HUES6 (cell line): ENCODE data around the gene SIRT5.

Experiments used
- H3K27ac ChIP-seq: 2 replicates; pipeline ENCODE4 v1.7.0; 2013; ENCODE audit warnings: low read depth, mild to moderate bottlenecking, low read length, inconsistent platforms
- H3K27me3 ChIP-seq: 2 replicates; pipeline ENCODE4 v1.6.1; 2013; ENCODE audit warnings: low read length; ENCODE audit not compliant: control insufficient read depth, insufficient read depth
- H3K36me3 ChIP-seq: 2 replicates; pipeline ENCODE4 v1.6.1; 2013; ENCODE audit warnings: low read length; ENCODE audit not compliant: control insufficient read depth, insufficient read depth
- H3K4me1 ChIP-seq: 2 replicates; pipeline ENCODE4 v1.6.1; 2013; ENCODE audit warnings: low read length; ENCODE audit not compliant: control insufficient read depth, insufficient read depth
- H3K4me3 ChIP-seq: 2 replicates; pipeline ENCODE4 v1.5.1; 2013; ENCODE audit warnings: low read depth, low read length
- H3K9ac ChIP-seq: one replicate; pipeline ENCODE4 v1.6.1; 2013; ENCODE audit warnings: mild to moderate bottlenecking, low read length
- H3K9me3 ChIP-seq: 2 replicates; pipeline ENCODE4 v1.6.1; 2013; ENCODE audit warnings: low read depth, low read length; ENCODE audit not compliant: control insufficient read depth, insufficient read depth

The SIRT5 gene

DNA sequence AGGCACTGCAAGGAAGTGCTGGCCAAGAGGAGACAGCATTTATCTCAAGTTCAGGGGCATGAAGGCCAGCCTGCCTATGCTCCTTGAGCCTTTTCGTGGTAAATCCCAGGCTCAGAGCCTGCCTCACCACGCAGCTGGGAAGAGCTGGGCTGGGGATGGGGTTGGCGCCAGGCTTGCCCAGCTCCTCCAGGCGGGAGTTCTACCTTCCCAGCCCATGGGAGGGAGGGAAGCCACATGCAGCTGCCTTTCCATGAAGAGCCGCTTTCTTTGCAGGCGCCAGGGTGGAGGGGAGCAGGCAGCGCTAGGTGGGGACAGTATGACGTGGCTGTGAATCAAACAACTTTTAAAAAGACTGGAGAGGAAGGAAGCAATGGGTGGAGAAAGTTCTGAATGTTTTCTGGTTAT lies 19.5 kb upstream of the SIRT5 start:
- H3K9ac ChIP-seq = no peak overlapping the region
- no peak overlapping the region for H3K27ac ChIP-seq
- H3K36me3 ChIP-seq = no peaks in the 10 kb centered on the region

DNA sequence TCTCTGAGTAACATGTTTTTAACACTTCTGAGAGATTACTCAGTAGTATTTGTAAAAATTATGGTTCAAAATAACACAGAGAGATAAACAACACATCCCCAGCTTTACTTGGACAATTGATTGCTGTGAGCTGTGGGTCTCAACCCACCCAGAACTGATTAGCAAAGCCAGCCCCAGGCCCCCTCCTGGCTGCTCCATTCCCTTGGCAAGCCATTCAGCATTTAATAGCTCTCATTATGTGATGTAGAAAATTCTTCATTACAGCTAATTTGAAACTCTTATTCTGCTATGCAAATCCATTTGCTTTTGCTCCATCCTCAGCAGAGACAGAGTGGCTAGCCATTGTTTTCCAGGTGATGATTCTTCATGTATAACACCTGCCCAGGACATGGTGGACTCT lies 16.6 kb upstream of the SIRT5 start:
- no peaks in the 10 kb centered on the region for H3K9me3 ChIP-seq
- H3K36me3 ChIP-seq = no peaks in the 10 kb centered on the region
- H3K27ac ChIP-seq = no peak overlapping the region
- no peak overlapping the region for H3K9ac ChIP-seq
- H3K27me3 ChIP-seq = no peaks in the 10 kb centered on the region
- H3K4me3 ChIP-seq = no peak overlapping the region
- H3K4me1 ChIP-seq = peaks cover 20% of the 10 kb centered on the region

More for the DNA sequence above, 19.5 kb upstream of the SIRT5 start:
- no peaks in the 10 kb centered on the region for H3K27me3 ChIP-seq
- H3K4me1 ChIP-seq = peaks cover 16% of the 10 kb centered on the region
- H3K9me3 ChIP-seq = no peaks in the 10 kb centered on the region
- H3K4me3 ChIP-seq = no peak overlapping the region

DNA sequence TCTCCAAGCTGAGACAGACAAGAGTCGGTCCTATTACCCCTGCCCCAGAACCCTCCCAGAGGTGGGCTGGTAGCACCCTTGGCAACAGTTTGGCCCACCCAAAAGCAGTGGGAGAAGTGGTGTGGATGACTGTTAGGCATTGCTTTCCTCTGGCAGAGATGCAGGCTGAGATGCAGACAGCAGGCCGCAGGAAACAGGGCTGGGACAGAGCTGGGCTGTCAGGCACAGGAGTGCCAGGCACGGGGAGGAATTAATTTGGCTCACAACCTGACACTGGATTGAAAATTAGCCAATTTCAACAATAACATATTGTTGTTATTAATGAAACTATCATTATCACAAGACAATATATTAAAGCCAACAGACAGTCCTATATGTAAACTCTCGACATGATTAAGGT lies 15.7 kb upstream of the SIRT5 start:
- Histone ChIP-seq H3K4me1 (peaks cover 20% of the 10 kb centered on the region), H3K36me3 (no peaks in the 10 kb centered on the region), H3K27me3 (no peaks in the 10 kb centered on the region), H3K9ac (no peak overlapping the region), H3K27ac (no peak overlapping the region), H3K9me3 (no peaks in the 10 kb centered on the region), H3K4me3 (no peak overlapping the region)

DNA sequence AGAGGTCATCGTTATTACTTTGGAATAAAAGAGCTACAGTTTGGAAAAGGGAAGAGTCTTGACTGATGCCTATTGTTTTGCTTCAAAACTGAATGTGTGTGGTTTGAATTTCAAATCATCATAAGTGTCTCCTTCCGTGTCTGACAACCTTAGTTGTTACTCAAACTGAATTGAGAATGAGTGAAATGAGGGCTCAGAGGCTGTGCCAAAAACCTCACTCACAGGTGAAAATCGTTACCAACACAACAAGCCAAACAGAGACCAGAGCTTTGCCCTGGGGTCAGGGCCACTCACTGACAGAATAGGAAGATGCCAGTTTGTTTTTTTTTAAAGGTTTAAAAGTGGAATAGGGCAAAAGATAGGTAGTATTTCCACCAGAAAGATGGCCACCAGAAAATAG lies 15.2 kb upstream of the SIRT5 start:
- Histone ChIP-seq H3K27me3 (no peaks in the 10 kb centered on the region), H3K4me3 (no peak overlapping the region), H3K27ac (no peak overlapping the region), H3K36me3 (no peaks in the 10 kb centered on the region), H3K4me1 (peaks cover 20% of the 10 kb centered on the region), H3K9ac (no peak overlapping the region), H3K9me3 (no peaks in the 10 kb centered on the region)

DNA sequence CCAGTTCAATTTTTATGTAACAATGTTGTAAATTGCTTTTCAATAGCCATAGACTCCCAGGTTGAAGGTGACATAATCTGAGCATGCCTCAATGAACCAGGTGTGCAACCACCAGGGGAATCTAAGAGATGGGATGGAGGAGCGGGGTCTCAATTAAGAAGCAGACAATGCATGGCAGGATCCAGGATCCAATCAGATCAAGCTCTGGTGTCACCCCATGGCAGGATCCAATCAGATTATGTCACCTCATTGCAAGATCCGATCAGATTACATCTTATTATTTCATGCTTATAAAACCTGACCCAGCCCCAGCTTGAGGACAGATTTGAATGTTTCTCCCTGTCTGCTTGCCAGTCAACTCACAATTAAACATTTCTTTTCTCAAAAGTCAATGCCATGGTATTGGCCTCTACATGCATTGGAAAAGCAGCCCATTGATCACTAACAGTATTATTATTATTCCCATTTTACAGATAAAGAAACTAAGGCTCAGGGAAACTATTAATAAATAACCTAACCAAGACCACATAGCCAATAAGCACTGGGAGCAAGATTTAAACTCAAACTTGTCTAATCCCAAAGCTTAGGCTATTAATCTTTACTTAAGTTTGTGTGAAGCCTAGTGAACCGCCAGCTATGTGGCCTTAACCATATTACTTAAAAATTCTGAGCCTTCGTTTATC lies 14.3 kb upstream of the SIRT5 start:
- H3K4me3 ChIP-seq = no peak overlapping the region
- no peaks in the 10 kb centered on the region for H3K27me3 ChIP-seq
- H3K9ac ChIP-seq = no peak overlapping the region
- H3K4me1 ChIP-seq = peaks cover 12% of the 10 kb centered on the region
- no peaks in the 10 kb centered on the region for H3K9me3 ChIP-seq
- H3K27ac ChIP-seq = no peak overlapping the region
- no peaks in the 10 kb centered on the region for H3K36me3 ChIP-seq

DNA sequence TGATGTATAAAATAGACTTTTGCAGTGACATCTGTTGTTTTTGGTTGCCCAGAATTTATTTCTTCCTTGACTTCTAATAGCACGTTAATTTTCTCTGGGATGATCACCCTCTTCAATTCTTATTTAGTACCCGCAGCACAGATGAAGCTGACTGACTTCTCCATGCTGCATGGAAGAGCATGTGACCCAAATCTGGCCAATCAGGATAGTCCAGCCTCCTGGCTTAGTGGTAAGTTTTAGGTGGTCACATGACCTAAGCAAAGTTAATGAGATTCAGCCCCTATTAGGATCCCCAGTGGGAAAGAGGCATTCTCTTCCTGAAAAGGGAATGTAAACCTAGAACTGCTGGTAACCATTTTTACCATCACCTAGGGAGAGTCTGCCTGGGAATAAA lies 13.8 kb upstream of the SIRT5 start:
- H3K4me3 ChIP-seq = no peak overlapping the region
- H3K9me3 ChIP-seq = no peaks in the 10 kb centered on the region
- H3K4me1 ChIP-seq = peaks cover 6% of the 10 kb centered on the region
- H3K27me3 ChIP-seq = no peaks in the 10 kb centered on the region
- H3K9ac ChIP-seq = no peak overlapping the region
- H3K36me3 ChIP-seq = no peaks in the 10 kb centered on the region
- no peak overlapping the region for H3K27ac ChIP-seq

DNA sequence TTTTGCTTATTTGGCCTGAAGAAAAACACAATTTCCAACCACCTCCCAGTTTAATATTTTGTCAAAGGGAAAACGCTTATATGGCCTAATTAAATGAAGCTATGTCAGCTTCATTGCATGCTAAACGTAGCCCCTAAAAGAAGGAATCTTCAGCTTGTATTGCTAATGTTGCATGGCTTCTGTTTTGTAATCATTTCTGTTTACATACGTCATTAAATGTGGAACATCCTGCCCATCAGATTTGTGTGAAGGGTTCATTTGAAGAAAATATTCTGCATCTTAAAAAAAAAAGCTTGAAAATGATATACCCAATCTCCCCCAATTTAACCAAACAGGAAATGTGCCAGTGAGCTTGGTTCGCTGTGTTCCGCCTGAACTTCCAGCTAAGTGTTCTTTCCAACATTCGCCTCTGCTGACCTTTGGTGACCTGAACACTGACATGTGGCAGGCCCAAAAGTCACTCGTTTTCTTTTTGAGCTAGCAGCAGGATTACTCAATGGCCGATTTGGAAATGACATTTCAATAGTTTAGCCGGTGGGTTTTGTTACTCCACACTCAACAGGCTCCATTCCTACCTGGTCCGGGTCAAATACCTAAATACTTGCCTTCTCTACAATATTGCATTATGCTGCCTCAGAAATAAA lies 12.7 kb upstream of the SIRT5 start:
- H3K9ac ChIP-seq = no peak overlapping the region
- peaks cover 4% of the 10 kb centered on the region; the same call in 1 of the 2 replicates for H3K4me1 ChIP-seq
- H3K27me3 ChIP-seq = no peaks in the 10 kb centered on the region
- H3K36me3 ChIP-seq = no peaks in the 10 kb centered on the region
- no peak overlapping the region for H3K4me3 ChIP-seq
- no peaks in the 10 kb centered on the region for H3K9me3 ChIP-seq
- no peak overlapping the region for H3K27ac ChIP-seq

DNA sequence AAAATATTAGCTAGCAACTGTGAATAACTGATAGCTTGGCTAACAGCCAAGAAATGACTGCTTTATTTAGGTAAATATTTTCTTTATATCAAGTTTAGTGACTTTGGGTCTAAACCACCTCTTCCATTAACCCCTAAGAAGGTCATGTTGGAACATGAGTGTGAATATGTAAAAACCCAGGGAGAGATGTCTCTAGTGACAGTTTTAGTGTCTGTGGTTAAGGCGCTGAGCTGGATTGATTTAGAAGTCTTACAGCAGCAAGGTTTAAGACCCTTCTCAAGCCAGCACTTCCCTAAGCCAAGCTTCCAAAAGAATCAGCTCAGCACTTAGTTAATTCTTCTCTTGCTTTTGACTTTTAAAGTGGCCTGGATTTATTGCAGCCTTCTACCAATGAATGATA lies 11.4 kb upstream of the SIRT5 start:
- Histone ChIP-seq H3K36me3 (no peaks in the 10 kb centered on the region), H3K9me3 (no peaks in the 10 kb centered on the region), H3K27me3 (no peaks in the 10 kb centered on the region), H3K4me3 (no peak overlapping the region), H3K4me1 (peaks cover 4% of the 10 kb centered on the region; the same call in 1 of the 2 replicates), H3K9ac (no peak overlapping the region), H3K27ac (no peak overlapping the region)

DNA sequence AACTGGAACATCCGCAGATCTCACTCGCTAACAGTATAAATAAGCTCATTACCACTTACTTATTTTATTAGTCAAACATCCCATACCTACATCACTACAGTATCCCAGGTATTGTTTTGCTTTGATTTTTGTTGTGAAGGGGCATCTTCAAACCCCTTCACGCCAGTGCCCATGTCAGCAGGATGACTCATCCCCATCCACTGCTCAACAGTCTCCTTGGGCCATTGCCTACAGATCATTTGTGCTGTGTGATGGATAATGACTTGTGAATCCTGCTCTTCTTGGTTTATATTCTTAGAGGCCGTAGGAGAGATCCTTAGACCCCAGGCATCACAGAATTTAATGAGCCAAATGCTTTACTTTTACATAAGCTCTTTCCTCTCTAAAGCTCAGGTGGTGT lies 8.5 kb upstream of the SIRT5 start:
- no peak overlapping the region for H3K9ac ChIP-seq
- no peaks in the 10 kb centered on the region for H3K27me3 ChIP-seq
- H3K36me3 ChIP-seq = no peaks in the 10 kb centered on the region
- H3K9me3 ChIP-seq = no peaks in the 10 kb centered on the region
- no peak overlapping the region for H3K4me3 ChIP-seq
- H3K4me1 ChIP-seq = peaks cover 5% of the 10 kb centered on the region; the same call in 1 of the 2 replicates
- no peak overlapping the region for H3K27ac ChIP-seq

DNA sequence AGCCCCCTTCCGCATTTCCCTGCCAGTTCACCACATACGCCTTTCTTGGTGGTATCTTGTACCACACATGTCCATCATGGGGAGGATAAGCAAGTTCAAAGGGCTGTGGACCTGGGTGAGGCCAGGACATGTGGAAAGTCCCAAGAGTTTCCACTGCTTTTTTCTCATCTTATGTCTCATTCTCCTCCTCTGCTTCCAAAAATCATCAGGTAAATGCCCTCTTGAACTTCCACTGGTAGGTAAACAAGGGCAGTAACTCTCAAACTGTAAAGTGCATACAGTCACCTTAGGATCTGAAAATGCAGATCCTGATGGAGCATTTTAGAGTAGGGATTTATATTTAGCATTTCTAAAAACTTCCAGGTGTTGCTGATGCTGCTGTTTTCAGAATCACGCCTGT lies 7.9 kb upstream of the SIRT5 start:
- Histone ChIP-seq H3K36me3 (no peaks in the 10 kb centered on the region), H3K9me3 (no peaks in the 10 kb centered on the region), H3K27ac (no peak overlapping the region), H3K9ac (no peak overlapping the region), H3K4me1 (0 out of 2 replicates have a peak, but pooled peaks cover 3% of the 10 kb centered on the region), H3K4me3 (no peak overlapping the region), H3K27me3 (no peaks in the 10 kb centered on the region)

DNA sequence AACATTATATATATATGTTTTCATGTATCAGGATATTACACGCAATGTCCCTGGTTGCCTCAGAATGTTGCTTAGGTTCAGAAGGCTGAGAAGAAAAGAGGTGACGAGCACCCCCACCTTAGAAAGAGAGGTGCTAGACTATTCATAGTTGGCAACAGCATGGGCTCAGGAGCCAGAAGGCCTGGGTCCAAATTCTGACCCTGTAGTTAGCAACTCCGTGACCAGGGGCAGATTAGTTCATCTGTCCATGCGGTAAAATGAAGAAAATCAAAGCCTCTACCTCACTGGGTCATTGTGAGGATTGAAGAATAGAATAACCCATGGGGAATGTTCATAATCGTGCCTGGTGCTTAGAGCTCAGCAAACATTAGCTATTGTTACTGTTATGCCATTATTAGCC lies 5.4 kb upstream of the SIRT5 start:
- peaks cover 9% of the 10 kb centered on the region for H3K4me1 ChIP-seq
- no peak overlapping the region for H3K4me3 ChIP-seq
- no peaks in the 10 kb centered on the region for H3K36me3 ChIP-seq
- no peaks in the 10 kb centered on the region for H3K27me3 ChIP-seq
- H3K9ac ChIP-seq = no peak overlapping the region
- H3K27ac ChIP-seq = no peak overlapping the region
- no peaks in the 10 kb centered on the region for H3K9me3 ChIP-seq
